ENCODE data around the gene SUMF1.

Gene SUMF1

DNA sequence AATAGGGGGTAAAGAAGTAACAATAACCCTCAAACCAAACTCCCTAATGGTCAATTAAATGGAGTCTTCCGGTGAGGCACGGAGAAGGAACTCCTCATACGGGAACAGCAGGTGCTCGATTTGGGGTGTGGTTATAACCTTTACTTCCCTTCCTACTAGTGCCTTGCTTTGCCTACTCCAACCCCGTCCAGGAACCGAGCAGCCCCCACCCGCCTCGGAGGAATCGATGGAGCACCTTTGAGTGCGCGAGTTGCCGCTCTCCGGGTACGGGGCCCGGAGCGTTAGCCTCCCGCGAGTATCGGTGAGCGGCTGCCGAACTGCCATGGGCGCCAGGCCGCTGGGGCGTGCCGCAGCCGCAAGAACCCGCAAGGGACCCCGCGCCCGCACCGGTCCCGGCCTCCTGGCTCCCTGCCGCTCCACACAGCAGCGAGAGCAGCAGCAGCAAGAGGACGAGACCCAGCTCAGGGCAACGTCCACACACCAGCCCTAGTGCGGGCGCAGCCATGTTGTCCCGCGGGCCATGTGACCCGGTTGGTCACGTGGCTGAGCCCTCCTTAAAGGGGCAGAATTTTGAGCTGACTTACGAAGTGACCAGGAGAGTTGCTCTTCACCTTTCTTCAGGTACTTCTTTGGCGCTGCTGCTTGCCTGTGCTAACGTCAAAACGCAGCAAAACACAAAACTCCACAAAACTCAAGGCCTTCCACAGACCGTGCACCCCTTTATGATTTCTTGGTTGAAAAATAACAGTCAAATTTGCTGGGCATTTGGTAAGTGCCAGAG is at the start of gene SUMF1:
Gene SUMF1, minus strand, starts transcription at position 529 of the 781 bp plus-strand sequence. Its CDS starts 24 bp downstream, at position 505.
- DNase-seq, result peak; percentile 79
- in situ Hi-C loops (cut with MboI; ENCODE audit: low pct_unique_long_range_greater_than_20kb, low sequenced_read_pairs), result no loop called here

- no peak for DNase-seq
- in situ Hi-C loops (cut with MboI; ENCODE audit: low pct_unique_long_range_greater_than_20kb, low sequenced_read_pairs), result no loop called here
Measured at GRCh38 chr3:4515916-4516579, 49.0 kb upstream of the SUMF1 start.

DNA sequence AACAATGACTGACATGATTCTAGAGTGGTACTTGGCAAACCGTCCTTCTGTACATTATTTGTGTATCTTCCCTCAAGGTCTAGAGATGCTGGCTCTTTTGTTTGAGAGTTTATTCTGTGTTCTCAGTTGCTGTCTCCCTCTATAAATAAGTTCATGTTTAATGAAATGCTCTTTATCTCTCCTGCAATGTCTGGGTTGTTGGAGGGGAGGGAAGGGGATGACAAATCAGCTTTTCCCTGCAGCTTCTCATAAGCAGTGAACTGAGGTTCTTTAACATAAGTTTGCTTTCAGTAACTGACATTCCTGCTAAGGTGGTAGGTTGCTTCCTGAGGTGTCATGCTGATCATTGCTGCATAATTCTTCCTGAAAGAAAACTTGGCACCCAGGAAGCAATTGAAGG is 47.8 kb upstream of the SUMF1 start:
- in situ Hi-C loops (cut with MboI; ENCODE audit: low pct_unique_long_range_greater_than_20kb, low sequenced_read_pairs), result no loop called here
- DNase-seq, result no peak

- in situ Hi-C loops (cut with MboI; ENCODE audit: low pct_unique_long_range_greater_than_20kb, low sequenced_read_pairs), result no loop called here
- no peak for DNase-seq
Measured at GRCh38 chr3:4514321-4514720, 47.3 kb upstream of the SUMF1 start.

GRCh38 chr3:4512895-4513616 is 46.0 kb upstream of the SUMF1 start:
- in situ Hi-C loops (cut with MboI; ENCODE audit: low pct_unique_long_range_greater_than_20kb, low sequenced_read_pairs), result no loop called here

DNA sequence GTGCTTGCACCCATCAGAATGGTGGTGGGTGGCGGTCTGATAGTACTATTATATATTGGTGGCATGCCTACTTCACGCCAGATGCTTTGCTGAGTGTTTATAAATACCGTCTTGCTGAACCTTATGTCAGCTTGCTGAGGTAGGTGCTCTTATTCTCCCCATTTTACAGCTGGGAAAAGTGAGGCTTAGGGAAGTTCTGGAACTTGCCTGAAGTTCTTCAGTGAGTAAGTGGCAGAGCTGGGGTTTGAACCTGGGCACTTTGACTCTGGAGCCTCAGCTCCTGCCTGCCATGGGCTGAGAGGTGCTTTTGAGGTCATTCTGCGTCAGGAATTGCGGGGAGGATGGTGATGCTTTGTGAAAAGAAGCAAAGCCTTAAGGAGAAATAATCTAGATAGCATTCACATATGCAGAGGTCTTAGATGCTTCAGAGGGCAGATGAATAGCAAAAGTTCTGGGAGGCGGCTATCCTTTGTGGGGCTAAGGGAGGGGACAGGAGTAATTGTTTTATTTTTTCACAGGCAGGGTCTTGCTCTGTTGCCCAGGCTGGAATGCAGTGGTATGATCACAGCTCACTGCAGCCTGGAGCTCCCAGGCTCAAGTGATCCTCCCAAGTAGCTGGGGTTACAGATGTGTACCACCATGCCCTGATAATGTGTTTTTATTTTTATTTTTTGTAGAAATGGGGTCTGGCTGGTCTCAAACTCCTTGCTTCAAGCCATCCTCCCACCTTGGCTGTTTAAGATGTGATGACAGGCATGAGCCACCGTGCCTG is 44.6 kb upstream of the SUMF1 start:
- in situ Hi-C loops (cut with MboI; ENCODE audit: low pct_unique_long_range_greater_than_20kb, low sequenced_read_pairs), result no loop called here
- DNase-seq, result no peak

More at GRCh38 chr3:4512895-4513616, 46.0 kb upstream of the SUMF1 start:
- no peak for DNase-seq

DNA sequence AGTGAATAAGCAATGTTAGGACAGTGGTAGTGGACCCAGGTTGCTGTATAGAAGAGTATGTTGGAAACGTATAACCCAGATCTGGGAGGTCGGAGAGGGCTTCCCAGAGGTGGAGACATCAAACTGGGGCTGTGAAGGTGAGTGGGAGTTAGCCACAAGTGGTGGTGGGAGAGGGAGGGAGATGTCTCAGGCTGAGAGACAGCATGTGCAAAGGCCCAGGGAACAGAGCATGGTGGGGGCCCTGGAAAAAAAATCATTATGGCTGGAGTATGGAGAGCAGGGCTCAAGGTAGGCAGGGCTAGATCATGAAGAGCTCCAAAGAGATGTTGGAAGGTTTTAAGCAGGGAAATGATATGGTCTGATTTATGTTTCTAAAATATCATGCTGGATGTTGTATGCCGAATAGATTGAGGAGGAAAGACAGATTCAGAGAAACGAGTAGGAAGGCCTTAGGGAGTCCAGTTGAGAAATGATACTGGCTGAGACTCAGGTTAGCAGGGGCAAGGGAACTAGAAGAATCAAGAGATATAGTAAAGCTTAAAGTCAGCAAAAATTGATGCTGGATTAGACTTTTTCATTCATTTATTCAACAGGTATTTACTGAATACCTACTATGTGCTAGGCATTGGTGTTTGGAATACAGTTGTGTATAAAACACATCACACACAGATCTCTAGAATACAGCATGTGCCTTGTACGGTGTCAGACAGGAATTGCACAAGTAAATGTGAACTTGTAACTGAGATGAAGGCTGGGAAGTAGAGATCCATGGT is 43.1 kb upstream of the SUMF1 start:
- DNase-seq, result no peak
- in situ Hi-C loops (cut with MboI; ENCODE audit: low pct_unique_long_range_greater_than_20kb, low sequenced_read_pairs), result no loop called here

DNA sequence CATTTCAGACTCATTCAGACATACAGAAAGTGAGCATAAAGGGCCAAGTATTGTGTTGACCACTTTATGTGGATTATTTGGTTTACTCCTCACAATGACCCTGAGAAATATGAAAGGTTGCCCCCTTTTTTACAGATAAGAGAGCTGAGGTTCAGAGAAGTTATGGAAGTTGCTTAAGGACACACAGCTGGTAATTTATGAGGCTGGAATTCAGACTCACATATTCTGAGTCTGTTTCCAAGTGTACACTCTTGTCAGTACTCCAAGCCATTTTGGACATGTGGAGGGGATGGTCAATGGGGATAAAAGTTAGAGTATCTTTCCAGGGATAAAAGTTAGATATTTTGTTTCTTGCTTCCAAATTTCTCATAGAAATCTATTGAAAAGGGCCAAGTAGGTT is 42.0 kb upstream of the SUMF1 start:
- DNase-seq, result no peak

GRCh38 chr3:4508048-4508981 is 41.2 kb upstream of the SUMF1 start:
- in situ Hi-C loops (cut with MboI; ENCODE audit: low pct_unique_long_range_greater_than_20kb, low sequenced_read_pairs), result no loop called here
- peak; percentile 56 for DNase-seq

More for the DNA sequence above, 42.0 kb upstream of the SUMF1 start:
- in situ Hi-C loops (cut with MboI; ENCODE audit: low pct_unique_long_range_greater_than_20kb, low sequenced_read_pairs), result no loop called here

- in situ Hi-C loops (cut with MboI; ENCODE audit: low pct_unique_long_range_greater_than_20kb, low sequenced_read_pairs), result no loop called here
Measured at GRCh38 chr3:4507024-4507596, 40.0 kb upstream of the SUMF1 start.

DNA sequence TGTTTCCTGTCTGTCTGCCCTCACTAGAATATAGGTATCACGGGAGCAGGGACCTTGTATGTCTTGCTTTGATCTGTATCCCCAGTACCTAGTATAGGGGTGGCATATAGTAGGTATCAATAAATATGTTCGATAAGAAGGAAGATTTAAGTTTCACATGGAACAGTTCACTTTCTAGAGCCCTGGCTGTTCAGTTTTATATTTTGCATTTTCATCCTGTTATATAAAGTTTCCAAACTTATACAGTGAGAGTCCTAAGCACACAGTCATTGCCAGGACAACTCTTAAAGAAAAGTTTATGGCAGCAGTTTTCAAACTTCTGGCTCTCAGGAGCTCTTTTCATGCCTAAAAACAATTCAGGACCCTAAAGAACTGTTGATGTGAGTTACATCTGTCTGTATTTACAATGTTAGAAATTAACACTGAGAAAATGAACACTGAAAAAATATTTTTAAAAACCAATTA is 39.5 kb upstream of the SUMF1 start:
- DNase-seq, result no peak
- in situ Hi-C loops (cut with MboI; ENCODE audit: low pct_unique_long_range_greater_than_20kb, low sequenced_read_pairs), result no loop called here

More at GRCh38 chr3:4507024-4507596, 40.0 kb upstream of the SUMF1 start:
- DNase-seq, result no peak

GRCh38 chr3:4505688-4506558 is 38.9 kb upstream of the SUMF1 start:
- DNase-seq, result no peak
- in situ Hi-C loops (cut with MboI; ENCODE audit: low pct_unique_long_range_greater_than_20kb, low sequenced_read_pairs), result no loop called here

DNA sequence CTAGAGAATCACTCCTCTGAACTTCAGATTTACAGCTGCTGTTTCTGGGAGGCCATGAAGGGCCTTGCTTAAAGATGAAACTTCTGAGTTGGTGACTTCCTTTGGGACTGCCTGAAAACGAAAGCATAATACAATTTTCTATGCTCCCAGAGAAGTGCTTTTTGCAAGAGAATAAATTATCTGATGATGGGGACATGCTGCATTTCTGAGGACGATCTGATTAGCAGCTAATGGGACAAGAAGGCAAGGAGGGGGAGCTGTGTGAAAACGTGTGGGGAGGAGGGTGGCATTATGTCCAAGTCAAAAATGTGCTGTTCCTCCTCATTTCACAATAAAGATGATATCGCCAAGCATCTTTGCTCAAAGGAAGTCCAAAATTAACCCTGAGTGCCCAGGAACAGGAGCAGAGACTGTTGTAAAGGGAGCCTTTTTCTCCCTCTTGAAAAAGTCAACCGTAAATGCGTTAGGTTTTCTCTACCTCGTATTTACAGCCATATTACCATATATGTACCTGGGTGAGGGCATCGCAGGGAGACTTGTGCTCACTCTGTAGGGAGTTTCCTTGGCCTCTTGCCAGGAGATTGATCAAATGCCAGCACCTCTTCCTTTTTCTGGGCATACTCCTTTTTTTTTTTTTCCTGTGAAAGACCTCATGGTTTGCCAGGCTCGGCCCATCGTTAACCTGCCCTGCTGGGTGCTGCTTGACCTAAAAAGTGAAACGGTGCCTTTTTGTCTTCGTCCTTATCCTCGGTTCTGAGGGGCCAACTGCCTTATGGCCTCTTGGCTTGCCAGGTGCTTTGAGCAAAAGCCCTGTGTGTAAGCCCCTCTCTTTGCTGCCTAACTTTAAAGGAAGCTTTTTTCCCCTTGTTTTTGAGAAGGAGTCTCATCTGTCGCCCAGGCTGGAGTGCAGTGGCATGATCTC is 37.5 kb upstream of the SUMF1 start:
- in situ Hi-C loops (cut with MboI; ENCODE audit: low pct_unique_long_range_greater_than_20kb, low sequenced_read_pairs), result no loop called here
- DNase-seq, result peak; percentile 83

GRCh38 chr3:4503050-4503449 is 36.0 kb upstream of the SUMF1 start:
- DNase-seq, result no peak
- in situ Hi-C loops (cut with MboI; ENCODE audit: low pct_unique_long_range_greater_than_20kb, low sequenced_read_pairs), result no loop called here

DNA sequence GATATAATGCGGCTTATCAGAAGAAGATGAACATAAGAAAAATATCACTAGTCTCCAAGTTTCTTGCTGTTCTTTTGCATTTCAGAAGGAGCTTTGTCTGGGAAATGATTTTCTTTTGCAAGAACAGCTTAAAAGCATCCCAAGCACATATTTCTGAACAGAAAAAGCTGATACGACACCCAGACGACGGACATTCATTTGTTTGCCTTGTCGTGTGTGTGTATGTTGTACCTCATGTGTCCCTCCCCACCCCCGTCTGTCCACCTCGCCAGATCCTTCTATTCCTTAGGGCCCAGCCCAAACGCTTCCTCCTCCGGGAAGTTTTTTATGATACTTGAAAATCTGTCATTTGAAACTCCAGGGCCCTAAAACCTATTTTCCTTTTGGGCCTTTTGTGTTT is 34.9 kb upstream of the SUMF1 start:
- in situ Hi-C loops (cut with MboI; ENCODE audit: low pct_unique_long_range_greater_than_20kb, low sequenced_read_pairs), result no loop called here
- no peak for DNase-seq
